NCI-H1694 (cell line): ENCODE data around the gene NDUFB8.
"Not testable (repeated sequence)": the region's sequence is repeated elsewhere in the genome, so short reads cannot be mapped to it uniquely, and the experiment has no call there.

ENCODE experiments used
- DNase-seq: peaks from one replicate; lab custom pipeline; 2025; lab: John Stamatoyannopoulos, UW

Gene NDUFB8

GRCh38 chr10:100529475-100530298 is at the start of gene NDUFB8:
TSS of gene NDUFB8 (minus strand) at chr10:100529871. CDS start at chr10:100529851, 20 bp downstream.
- peak; percentile 60 for DNase-seq

- DNase-seq = no peak
Measured at GRCh38 chr10:100576282-100576635, 46.6 kb upstream of the NDUFB8 start.

- no peak for DNase-seq
Measured at GRCh38 chr10:100575585-100576281, 46.1 kb upstream of the NDUFB8 start.

DNA sequence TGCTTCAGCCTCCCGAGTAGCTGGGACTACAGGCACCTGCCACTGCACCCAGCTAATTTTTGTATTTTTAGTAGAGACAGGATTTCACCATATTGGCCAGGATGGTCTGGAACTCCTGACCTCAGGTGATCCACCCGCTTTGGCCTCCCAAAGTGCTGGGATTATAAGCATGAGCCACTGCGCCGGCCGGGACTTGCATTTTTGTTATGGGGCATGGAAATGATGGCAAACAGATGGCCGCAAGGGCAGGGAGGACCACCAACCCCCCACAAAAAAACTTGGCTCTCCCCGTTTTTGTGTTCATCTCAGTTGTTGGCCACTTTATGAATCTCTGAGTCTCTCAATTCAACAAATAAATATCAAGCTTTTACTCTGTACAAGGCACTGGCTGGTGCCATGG is 45.5 kb upstream of the NDUFB8 start:
- not testable (repeated sequence) for DNase-seq

DNA sequence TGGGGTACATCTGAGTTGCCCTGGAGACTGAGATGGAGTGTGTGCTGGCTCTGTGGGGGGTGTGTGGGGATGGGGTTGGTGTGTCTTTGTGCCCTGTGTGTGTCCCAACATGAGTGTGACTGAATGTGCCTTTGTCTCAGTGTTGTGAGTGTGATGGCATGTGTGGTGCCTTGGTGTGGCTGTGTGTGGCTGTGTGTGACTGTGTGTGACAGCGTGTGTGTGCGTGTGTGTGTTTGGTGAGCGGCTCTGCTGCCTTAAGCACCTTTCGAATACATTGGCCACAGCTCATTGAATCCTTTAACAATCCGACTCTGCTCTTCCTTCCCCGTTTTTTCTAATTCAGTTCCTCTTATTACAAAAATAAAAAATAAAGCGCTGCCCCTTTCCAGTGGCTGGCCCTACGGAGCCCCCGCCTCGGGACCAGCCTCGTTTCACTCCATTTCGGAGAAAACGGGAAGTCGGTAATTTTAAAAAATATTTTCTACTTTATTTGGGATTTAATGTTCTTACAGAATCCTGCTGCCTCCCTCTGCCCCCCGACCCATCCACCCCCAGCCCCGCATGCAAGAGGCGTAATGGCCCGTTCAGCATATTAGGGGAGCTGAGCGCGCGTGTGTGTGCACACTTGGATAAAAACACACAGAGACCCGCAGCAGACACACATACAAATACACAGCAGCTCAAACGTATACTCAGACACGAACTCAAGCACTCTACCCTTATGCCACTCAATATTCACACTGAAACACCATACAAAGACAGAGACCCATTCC is 41.6 kb upstream of the NDUFB8 start:
- DNase-seq = no peak

- no peak for DNase-seq
Measured at GRCh38 chr10:100570506-100570905, 40.8 kb upstream of the NDUFB8 start.

- DNase-seq = peak; percentile 66
Measured at GRCh38 chr10:100569687-100570481, 40.2 kb upstream of the NDUFB8 start.

- DNase-seq = no peak
Measured at GRCh38 chr10:100568912-100569311, 39.2 kb upstream of the NDUFB8 start.

- no peak for DNase-seq
Measured at GRCh38 chr10:100567826-100568225, 38.2 kb upstream of the NDUFB8 start.

DNA sequence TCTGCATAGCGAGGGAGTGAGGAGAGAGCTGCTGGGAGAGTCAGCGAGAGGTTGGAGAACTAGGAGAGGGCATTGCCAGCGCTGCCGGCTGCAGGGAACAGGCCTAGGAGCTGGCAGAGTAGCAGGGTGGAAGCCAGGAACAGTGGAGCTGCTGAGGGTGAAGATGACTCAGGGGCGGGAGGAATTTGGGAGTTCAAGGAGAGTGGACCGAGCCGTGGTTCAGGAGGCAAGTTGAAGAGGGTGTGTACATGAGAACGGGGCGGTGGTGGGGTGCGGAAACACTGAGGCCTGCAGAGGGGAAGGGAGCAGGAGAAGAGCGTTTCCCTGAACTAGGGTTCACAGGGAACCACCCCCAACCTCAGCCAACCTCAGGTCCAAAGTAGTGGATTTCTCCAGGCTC is 37.6 kb upstream of the NDUFB8 start:
- no peak for DNase-seq

DNA sequence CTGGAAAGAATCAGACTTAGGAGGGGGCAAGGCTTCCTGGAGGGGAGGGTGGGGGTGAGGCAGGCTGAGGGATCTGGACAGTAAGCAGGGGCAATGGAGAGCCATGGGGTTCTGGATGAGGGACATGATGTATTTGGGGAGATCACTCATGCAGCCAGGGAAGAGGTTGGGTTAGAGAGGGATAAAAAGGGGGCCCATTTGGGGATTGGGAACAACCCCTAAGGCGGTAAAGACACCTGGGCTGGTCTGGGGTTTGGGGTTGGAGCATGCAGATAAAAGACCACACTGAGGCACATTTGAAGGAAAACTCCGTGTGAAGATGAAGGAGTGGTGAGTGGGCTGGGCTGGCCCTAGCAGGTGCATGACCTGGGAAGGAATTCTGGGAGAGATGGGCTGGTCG is 36.9 kb upstream of the NDUFB8 start:
- DNase-seq = no peak

DNA sequence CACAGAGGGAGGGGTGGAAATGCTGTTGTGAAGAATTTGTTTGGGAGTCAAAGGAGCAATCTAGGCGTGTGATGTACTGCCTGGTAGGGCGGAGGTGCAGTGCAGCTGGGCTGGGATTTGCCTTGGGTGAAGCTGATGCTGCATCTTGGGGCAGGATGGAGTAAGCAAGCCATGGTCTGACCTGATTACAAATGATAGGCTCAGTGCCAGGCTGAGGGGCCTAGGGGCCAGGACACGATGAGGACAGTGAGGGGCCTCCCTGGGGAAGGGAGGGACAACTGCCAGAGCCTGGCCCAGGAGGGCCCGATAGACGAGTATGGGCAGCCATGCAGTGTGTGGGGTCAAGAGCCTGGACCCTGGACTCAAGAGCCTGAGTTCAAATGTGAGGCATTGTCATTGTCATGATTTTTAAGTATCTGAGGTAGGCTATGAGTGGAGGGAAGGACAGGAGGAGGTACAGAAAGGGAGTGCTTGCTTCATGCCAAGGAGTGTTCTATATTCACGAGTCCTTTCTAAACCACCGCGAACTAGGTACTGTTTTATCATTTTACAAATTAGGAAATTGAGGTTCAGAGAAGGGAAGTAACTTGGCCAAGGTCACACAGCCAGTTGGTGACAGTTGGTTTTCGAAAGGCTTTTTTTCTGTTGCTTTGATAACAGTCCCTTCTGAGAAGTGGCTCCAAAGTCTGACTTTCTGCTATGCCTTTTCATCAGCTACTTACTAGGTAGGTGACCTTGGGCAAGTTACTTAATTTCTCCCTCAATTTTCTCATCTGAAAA is 35.7 kb upstream of the NDUFB8 start:
- no peak for DNase-seq

DNA sequence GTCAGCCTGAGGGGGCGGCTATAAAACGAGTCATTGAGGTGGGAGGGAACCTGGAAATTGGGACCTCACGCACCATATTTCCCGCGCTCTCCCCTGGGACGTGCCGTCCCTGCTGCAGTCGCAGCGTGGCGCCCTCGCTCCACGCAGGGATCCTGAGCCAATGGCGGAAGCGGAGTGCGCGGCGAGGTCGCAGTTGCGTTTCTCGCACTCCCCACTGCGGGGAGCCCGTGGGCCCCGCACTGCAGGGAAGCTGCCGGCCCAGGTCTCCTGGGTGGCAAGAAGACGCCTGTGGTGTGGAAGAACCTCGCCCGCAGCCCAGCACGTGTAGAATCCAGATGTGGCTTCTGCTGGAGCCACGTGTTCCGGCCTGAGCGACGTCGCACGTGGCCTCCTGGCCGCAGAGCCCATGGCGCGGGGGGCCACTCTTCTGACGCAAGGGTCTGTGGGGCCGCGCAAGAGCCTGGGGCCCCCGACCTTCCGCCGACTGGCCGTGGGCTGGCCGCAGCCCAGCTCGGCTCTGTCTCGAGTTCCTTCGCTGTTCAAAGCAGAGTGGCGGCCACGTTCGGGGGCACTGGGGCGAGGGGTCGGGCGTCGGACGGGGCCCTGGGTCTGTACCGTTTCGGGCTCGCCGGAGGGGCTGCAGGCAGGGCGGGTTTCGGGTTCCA is 32.5 kb upstream of the NDUFB8 start:
- DNase-seq = peak; percentile 31

DNA sequence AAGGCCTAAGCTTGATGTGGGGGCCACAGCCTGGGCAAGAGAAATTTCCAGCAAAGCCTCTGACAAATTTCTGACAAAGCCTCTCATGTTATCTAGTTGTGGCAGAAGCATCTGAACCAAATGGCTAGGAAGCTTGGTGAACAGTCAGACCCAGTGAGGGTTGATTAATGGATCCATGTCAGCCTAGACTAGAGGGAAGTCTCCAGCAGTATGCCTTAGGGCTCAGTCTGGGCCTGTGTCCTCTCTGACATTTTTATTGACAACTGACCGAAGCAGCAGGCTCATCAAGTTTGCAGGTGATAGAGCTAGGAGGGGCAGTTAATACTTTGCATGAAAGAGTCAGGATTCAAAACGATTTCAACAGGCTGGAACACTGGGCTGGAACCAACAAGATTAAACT is 31.3 kb upstream of the NDUFB8 start:
- DNase-seq = no peak

- no peak for DNase-seq
Measured at GRCh38 chr10:100560248-100560647, 30.6 kb upstream of the NDUFB8 start.

DNA sequence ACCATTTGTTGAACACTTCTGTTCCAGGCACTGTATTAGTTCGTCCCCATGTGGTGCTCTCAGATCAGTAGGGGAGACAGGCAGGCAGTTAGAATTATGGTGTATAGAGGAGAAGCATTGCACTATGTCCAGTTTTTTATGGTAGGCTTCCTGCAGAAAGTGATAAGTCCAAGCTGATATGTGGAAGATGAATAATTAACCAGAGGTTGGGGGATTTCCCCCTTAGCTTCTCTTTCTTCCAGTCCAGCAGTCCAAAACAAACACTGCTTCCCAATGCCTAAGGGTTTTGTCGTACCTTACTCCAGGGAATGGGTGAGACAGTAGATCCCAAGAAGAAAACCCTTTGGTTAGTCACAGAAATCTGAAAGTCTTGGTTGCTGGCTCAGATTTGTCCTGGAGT is 25.2 kb upstream of the NDUFB8 start:
- no peak for DNase-seq

DNA sequence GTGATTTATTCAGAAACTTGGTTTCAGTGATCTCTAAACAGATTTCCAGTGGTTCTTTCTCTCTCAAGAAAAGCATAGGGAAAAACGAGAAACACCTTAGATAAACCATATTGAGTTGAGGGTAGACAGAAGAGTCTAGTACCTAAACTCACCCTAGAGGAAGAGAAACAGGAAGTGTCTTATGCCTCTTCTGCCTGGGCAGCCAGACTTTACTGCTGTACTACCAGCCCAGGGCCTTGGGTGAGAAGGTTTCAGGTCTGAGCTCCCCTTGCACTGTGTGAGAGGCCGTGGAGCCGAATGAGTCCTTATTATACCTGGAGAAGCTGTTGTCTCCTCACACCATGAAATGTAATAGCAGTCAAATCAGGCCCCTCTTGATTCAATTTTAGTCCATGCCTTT is 24.3 kb upstream of the NDUFB8 start:
- DNase-seq = no peak

DNA sequence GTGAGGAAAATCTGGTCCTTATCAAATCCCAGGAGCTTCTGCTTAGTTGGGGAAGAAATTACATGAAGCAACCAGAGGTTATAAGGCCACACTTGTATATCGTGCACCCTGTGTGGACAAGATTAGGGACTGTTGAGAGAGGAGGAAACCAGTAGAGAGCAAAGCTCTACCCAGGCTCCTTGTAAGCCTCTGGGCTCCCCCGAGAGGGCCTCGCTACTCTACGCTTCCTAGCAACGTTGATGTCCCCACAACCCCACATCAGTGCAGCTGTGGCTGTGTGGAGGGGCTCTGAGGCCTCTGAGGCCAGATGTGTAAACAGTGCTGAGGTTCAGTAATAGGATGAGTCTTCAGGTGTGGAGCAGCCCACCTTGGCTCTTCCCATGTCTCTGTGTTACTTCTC is 22.1 kb upstream of the NDUFB8 start:
- no peak for DNase-seq

- no peak for DNase-seq
Measured at GRCh38 chr10:100551196-100551595, 21.5 kb upstream of the NDUFB8 start.

GRCh38 chr10:100544950-100545349 is 15.3 kb upstream of the NDUFB8 start:
- DNase-seq = no peak

DNA sequence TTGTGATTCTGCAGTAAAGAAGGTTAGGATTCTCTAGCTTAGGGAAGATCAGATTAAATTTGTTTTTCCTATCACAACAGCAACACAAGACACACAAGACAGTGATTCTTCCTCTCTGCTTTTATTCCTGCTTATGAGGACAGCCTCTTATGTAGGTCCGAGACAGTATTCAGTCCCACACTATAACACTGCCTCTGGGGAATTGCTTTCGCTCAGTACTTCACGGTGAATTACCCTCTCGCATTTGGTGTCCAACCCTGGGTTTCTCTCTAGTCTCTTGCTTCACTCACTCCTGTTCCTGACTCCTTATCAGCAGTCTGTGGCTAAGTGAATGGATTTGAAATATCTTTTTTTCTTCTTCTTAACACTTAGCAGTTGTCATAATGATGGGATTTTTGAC is 7.8 kb upstream of the NDUFB8 start:
- DNase-seq = no peak
